DMS79 (cell line): ENCODE data around the gene ATP5PO.

Source experiments
- DNase-seq: peaks from one replicate; lab custom pipeline; 2025; lab: John Stamatoyannopoulos, UW

Gene ATP5PO

GRCh38 chr21:33915368-33916199 lies at the start of gene ATP5PO:
Gene ATP5PO, minus strand, starts transcription at chr21:33915804. Its CDS starts 41 bp downstream, at chr21:33915763.
- DNase-seq: peak; percentile 96

- no peak for DNase-seq
Observed at GRCh38 chr21:33964706-33965325, 49.2 kb upstream of the ATP5PO start.

GRCh38 chr21:33963848-33964555 lies 48.4 kb upstream of the ATP5PO start:
- DNase-seq: no peak

GRCh38 chr21:33962290-33962689 lies 46.7 kb upstream of the ATP5PO start:
- no peak for DNase-seq

- DNase-seq: no peak
Observed at GRCh38 chr21:33961061-33961460, 45.5 kb upstream of the ATP5PO start.

- no peak for DNase-seq
Observed at GRCh38 chr21:33959680-33960079, 44.1 kb upstream of the ATP5PO start.

- no peak for DNase-seq
Observed at GRCh38 chr21:33954395-33954794, 38.8 kb upstream of the ATP5PO start.

GRCh38 chr21:33951276-33952178 lies 35.9 kb upstream of the ATP5PO start:
- no peak for DNase-seq

- no peak for DNase-seq
Observed at GRCh38 chr21:33950431-33951079, 35.0 kb upstream of the ATP5PO start.

GRCh38 chr21:33949516-33950430 lies 34.2 kb upstream of the ATP5PO start:
- no peak for DNase-seq

GRCh38 chr21:33948951-33949444 lies 33.4 kb upstream of the ATP5PO start:
- DNase-seq: no peak

- DNase-seq: peak; percentile 68
Observed at GRCh38 chr21:33948096-33948950, 32.7 kb upstream of the ATP5PO start.

GRCh38 chr21:33947451-33948095 lies 32.0 kb upstream of the ATP5PO start:
- peak; percentile 85 for DNase-seq

GRCh38 chr21:33945652-33946270 lies 30.2 kb upstream of the ATP5PO start:
- no peak for DNase-seq

- DNase-seq: no peak
Observed at GRCh38 chr21:33944185-33944763, 28.7 kb upstream of the ATP5PO start.

- peak; percentile 90 for DNase-seq
Observed at GRCh38 chr21:33943293-33943692, 27.7 kb upstream of the ATP5PO start.

GRCh38 chr21:33942426-33942825 lies 26.8 kb upstream of the ATP5PO start:
- no peak for DNase-seq

GRCh38 chr21:33940881-33941245 lies 25.3 kb upstream of the ATP5PO start:
- DNase-seq: no peak
